Measurements from ENCODE around the gene MYO1G. TPM values are rescaled to one million over a fixed set of nuclear protein-coding genes. Genes with fewer than 3 reads are reported as not detected.

MYO1G gene
- total and polyA plus RNA-seq, 10 of the 15 experiments (the other 5 are each of a cell fraction or from before 2014, with no cell fraction given): 1.8 to 232 (median 134) TPM

- ChIA-PET RAD21 (ENCODE audit: unreplicated experiment) (no interaction called here), SMC1A (ENCODE audit: uncharacterized antibody, unreplicated experiment) (no interaction called here), CTCF (no interaction called here), POLR2A (interaction anchor here (0.7 kb wide), 1 partner anchor 145 kb away, joined by 3 read pairs; no protein-coding TSS in a partner anchor)
- Histone ChIP-seq H4K20me1 (ENCODE audit: control insufficient read depth, insufficient read depth) (peaks cover 4% of the 10 kb centered on the region; the same call in 1 of the 2 replicates), H3K4me1 (ENCODE audit: control insufficient read depth, insufficient read depth, low read length) (no peaks in the 10 kb centered on the region), H3K9me3 (replicated peaks; ENCODE audit: control insufficient read depth, insufficient read depth, low read length) (no peaks in the 10 kb centered on the region), H3K79me2 (ENCODE audit: control insufficient read depth, insufficient read depth, low read length) (no peaks in the 10 kb centered on the region), H2AFZ (ENCODE audit: control insufficient read depth, low read depth, low read length) (no peak overlapping the region), H3K4me3 (no peak overlapping the region), H3K27me3 (replicated peaks in 1 of 2; ENCODE audit: control insufficient read depth in 2 of 2, insufficient read depth in 2 of 2, low read length in 1 of 2) (no peaks in the 10 kb centered on the region), H3K9ac (ENCODE audit: control insufficient read depth, insufficient read depth, low read length) (no peak overlapping the region), H3K36me3 (ENCODE audit: control insufficient read depth in 2 of 2, insufficient read depth in 2 of 2, low read length in 1 of 2) (peaks cover 19 to 39% of the 10 kb centered on the region in 2 experiments), H3K27ac (ENCODE audit: control insufficient read depth, insufficient read depth) (no peak overlapping the region), H3K4me2 (ENCODE audit: control insufficient read depth, insufficient read depth) (no peak overlapping the region)
- intact Hi-C loops (cut with micrococcal nuclease; ENCODE audit: unreplicated experiment) (no loop called here), in situ Hi-C loops (cut with MboI) (no loop called here)
- no peak for DNase-seq (ENCODE audit: low read depth, low spot score)
- no TSS peak for BruUV-seq (replicated peaks)
- WGBS (ENCODE audit: insufficient coverage, insufficient replicate concordance, low lambda C conversion rate, missing lambda C conversion rate): 97% methylated on average over 18 of the region's 18 CpGs
- no peak for TF ChIP-seq SUZ12 (IDR thresholded peaks at IDR 0.05; ENCODE audit: unreplicated experiment)
- peak; percentile 41 for TF ChIP-seq POLR2A (IDR thresholded peaks at IDR 0.05; ENCODE audit: low read depth, low read length)
- TF ChIP-seq ATF2 (IDR thresholded peaks at IDR 0.05; ENCODE audit: low read length): 0 out of 2 replicates have a peak, but pooled peaks have one; percentile 15
- TF ChIP-seq POLR2AphosphoS2 (IDR thresholded peaks at IDR 0.05; ENCODE audit: low read depth, low read length): peak; percentile 63; the same call in 1 of the 2 replicates
- TF ChIP-seq EP300 (IDR thresholded peaks at IDR 0.05; ENCODE audit: borderline replicate concordance in 1 of 2, control insufficient read depth in 1 of 2, low read depth in 2 of 2, low read length in 2 of 2): no peak
- no peak for FAIRE-seq
- no peak for ATAC-seq
These were observed 12.7 kb downstream of the MYO1G start for GRCh38 chr7:44965937-44966730.

Data from GM12878 (cell line).